Glutamatergic neuron (in vitro differentiated cells): Measurements from ENCODE around the gene UBE2U. TPM values are rescaled to one million over a fixed set of nuclear protein-coding genes. Genes with fewer than 3 reads are reported as not detected.
"Not testable (repeated sequence)": the region's sequence is repeated elsewhere in the genome, so short reads cannot be mapped to it uniquely, and the experiment has no call there.

Experiments used
- DNase-seq: peaks from one replicate; pipeline ENCODE4 v3.0.0; 2022
- H3K27ac Mint-ChIP-seq: one replicate; pipeline ENCODE4 v1.8.0; 2020; ENCODE audit warnings: mild to moderate bottlenecking, mixed read lengths, inconsistent platforms; ENCODE audit not compliant: unreplicated experiment
- H3K27me3 Mint-ChIP-seq: one replicate; pipeline ENCODE4 v1.8.0; 2020; ENCODE audit warnings: mild to moderate bottlenecking, moderate library complexity, mixed read lengths, inconsistent platforms; ENCODE audit not compliant: unreplicated experiment
- H3K36me3 Mint-ChIP-seq: one replicate; pipeline ENCODE4 v1.8.0; 2020; ENCODE audit warnings: mild to moderate bottlenecking, mixed read lengths, inconsistent platforms; ENCODE audit not compliant: unreplicated experiment
- H3K4me1 Mint-ChIP-seq: one replicate; pipeline ENCODE4 v1.8.0; 2020; ENCODE audit warnings: mild to moderate bottlenecking, low read depth, mixed read lengths, inconsistent platforms; ENCODE audit not compliant: unreplicated experiment
- H3K4me3 Mint-ChIP-seq: one replicate; pipeline ENCODE4 v1.8.0; 2020; ENCODE audit warnings: mild to moderate bottlenecking, mixed read lengths, inconsistent platforms; ENCODE audit not compliant: unreplicated experiment
- H3K9me3 Mint-ChIP-seq: one replicate; pipeline ENCODE4 v1.8.0; 2020; ENCODE audit warnings: mild to moderate bottlenecking, moderate library complexity, mixed read lengths, inconsistent platforms; ENCODE audit not compliant: unreplicated experiment
- total RNA-seq: library from RNA; stranded (reverse); fragmentation: NEBNext Ultra II Directional; extraction: Animal tissue kit (Norgen Biotek cat#: 25700); gene quantifications from one replicate; pipeline ENCODE4 v1.2.1, GENCODE V29; 2021; ENCODE audit not compliant: unreplicated experiment
- TF ChIP-seq, protein P1 (sequence below): fragments of 200-600 bp; sonication (generic); IDR thresholded peaks from one replicate; pipeline ENCODE4 v1.5.0; 2021; ENCODE audit not compliant: partially characterized antibody, unreplicated experiment

Gene UBE2U
- total RNA-seq, 1 donor from 2014 or later: not detected

DNA sequence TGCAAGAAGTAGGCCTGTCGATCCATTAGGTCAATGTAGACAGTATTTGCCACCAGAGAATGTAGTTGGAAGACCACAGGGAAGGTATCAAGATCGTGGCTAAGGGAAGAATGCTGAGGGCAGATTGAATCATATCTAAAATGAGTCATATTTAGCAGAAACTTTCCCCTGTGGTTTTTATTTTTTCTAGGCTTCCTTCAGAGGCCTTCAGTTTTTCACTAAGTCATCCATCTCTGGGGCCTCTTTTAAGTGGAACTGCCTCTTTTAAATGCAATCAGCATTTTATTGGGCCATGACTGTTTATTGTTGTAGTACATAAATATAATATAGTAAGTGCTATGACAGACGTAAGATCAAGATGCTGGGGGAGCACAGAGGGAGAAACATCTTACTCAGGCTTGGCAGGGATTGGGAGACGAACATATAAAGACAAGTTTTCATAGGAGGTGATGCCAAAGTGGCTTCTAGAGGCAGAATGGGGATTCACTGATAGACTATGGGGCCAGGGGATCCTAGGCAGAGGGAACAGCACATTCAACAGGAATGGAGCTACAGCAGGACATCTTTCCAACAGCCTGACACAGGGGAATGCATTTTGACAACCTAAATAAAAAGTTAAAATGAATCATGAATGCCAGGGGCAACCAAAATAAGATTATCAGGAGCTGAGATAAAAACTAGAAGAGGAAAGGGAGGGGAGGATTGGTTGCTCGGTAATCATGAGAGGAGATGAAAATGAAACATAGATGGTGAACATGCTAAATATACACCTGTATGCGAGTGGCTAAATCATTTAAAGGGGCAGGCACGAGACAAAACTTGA, 20.1 kb downstream of the UBE2U start:
- H3K4me1 Mint-ChIP-seq: no peaks in the 10 kb centered on the region
- no peak overlapping the region for H3K4me3 Mint-ChIP-seq
- no peaks in the 10 kb centered on the region for H3K9me3 Mint-ChIP-seq
- no peak overlapping the region for H3K27ac Mint-ChIP-seq
- H3K27me3 Mint-ChIP-seq: no peaks in the 10 kb centered on the region
- no peaks in the 10 kb centered on the region for H3K36me3 Mint-ChIP-seq
- TF ChIP-seq, protein P1, sequence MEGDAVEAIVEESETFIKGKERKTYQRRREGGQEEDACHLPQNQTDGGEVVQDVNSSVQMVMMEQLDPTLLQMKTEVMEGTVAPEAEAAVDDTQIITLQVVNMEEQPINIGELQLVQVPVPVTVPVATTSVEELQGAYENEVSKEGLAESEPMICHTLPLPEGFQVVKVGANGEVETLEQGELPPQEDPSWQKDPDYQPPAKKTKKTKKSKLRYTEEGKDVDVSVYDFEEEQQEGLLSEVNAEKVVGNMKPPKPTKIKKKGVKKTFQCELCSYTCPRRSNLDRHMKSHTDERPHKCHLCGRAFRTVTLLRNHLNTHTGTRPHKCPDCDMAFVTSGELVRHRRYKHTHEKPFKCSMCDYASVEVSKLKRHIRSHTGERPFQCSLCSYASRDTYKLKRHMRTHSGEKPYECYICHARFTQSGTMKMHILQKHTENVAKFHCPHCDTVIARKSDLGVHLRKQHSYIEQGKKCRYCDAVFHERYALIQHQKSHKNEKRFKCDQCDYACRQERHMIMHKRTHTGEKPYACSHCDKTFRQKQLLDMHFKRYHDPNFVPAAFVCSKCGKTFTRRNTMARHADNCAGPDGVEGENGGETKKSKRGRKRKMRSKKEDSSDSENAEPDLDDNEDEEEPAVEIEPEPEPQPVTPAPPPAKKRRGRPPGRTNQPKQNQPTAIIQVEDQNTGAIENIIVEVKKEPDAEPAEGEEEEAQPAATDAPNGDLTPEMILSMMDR: no peak
- no peak for DNase-seq

DNA sequence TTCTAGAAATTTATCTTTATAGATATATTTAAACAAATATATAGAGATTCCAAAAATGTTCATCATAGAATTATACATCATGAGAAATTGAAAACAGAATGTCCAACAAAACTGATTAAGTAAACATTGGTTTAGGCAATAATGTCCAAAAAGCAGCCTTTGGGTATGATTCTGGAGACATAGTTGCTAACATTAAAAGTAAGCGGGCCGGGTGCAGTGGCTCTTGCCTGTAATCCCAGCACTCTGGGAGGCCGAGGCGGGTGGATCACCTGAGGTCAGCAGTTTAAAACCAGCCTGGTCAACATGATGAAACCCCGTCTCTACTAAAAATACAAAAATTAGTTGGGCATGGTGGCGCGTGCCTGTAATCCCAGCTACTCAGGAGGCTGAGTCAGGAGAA, 20.8 kb downstream of the UBE2U start:
- DNase-seq, H3K9me3 Mint-ChIP-seq, H3K4me1 Mint-ChIP-seq, H3K36me3 Mint-ChIP-seq, H3K27ac Mint-ChIP-seq, H3K4me3 Mint-ChIP-seq, H3K27me3 Mint-ChIP-seq: not testable (repeated sequence)

DNA sequence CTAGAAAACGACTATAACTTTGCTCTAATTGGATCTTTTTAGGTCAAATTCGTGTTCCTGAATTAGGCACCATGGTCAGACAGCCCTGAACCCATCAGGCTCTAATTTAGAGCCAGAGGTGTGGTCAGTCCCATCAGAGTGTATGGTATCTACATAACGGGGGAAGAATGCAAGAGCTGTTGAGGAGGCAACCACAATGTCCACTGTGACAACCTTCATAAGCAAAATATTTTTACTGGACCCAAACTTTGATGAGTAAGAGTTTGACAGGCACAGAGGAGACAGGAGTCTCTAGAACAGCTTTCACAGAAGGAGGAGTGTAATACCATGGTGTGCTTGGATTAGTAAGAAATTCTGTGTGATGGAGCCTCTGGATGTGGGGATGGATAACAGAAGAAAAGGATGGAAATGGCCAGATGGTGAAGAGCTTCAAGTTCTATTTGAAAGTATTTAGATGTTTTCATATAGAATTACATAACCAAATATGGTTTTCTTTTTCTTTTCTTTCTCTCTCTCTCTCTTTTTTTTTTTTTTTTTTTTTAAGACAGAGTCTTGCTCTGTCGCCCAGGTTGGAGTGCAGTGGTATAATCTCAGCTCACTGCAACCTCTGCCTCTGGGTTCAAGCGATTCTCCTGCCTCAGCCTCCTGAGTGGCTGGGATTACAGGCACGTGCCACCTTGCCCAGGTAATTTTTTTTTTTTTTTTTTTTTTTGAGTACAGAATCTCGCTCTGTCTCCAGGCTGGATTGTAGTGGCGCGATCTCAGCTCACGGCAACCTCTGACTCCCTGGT, 24.9 kb downstream of the UBE2U start:
- H3K4me1 Mint-ChIP-seq: peaks cover 2% of the 10 kb centered on the region
- TF ChIP-seq, protein P1: no peak
- no peaks in the 10 kb centered on the region for H3K9me3 Mint-ChIP-seq
- H3K27me3 Mint-ChIP-seq: no peaks in the 10 kb centered on the region
- no peak overlapping the region for H3K27ac Mint-ChIP-seq
- DNase-seq: no peak
- no peaks in the 10 kb centered on the region for H3K36me3 Mint-ChIP-seq
- H3K4me3 Mint-ChIP-seq: no peak overlapping the region

DNA sequence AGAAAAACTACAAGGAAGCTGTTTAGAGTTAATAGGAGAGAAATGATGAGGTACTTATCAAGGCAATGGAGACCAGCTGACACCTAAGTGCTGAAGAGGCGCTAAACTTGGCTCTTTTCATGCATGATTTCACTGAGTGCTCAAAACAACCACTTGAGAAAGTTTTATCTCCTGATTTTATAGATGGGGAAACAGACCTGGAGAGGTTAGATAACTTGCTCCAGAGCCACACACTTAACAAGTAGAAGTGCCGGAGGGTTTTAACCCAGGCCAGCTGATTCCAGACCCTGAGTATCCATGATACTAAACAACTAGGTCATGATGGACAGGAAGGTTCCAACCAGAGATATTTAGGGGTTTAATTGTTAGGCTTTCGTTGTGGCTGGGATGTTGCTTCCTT, 25.9 kb downstream of the UBE2U start:
- H3K4me1 Mint-ChIP-seq: peaks cover 4% of the 10 kb centered on the region
- no peak overlapping the region for H3K27ac Mint-ChIP-seq
- H3K36me3 Mint-ChIP-seq: no peaks in the 10 kb centered on the region
- no peaks in the 10 kb centered on the region for H3K9me3 Mint-ChIP-seq
- H3K27me3 Mint-ChIP-seq: no peaks in the 10 kb centered on the region
- TF ChIP-seq, protein P1: no peak
- no peak overlapping the region for H3K4me3 Mint-ChIP-seq
- DNase-seq: no peak

DNA sequence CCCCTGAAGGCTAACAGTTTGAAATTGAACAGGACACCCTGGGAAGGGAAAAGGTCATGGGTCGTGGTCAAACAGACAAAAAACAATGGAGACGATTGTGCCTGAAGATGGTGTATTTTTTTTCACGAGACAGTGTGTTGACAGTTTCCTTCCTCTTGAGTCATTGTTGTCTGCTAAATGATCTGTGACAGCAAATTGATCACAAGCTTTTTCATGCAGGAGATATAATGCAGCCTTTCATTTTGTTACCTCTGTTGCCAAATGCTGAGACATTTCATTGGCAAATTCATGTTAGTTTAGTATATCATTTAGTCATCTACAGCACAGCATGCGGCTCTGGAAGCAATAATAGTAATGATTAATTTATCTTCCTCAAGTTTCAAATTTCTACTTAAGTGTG, 27.7 kb downstream of the UBE2U start:
- Mint-ChIP-seq H3K27ac (no peak overlapping the region), H3K4me3 (no peak overlapping the region), H3K27me3 (no peaks in the 10 kb centered on the region), H3K36me3 (no peaks in the 10 kb centered on the region), H3K9me3 (no peaks in the 10 kb centered on the region), H3K4me1 (peaks cover 8% of the 10 kb centered on the region)
- DNase-seq: no peak
- TF ChIP-seq, protein P1: no peak
